ENCODE data around the gene RHBDF1. TPM values are rescaled to one million over a fixed set of nuclear protein-coding genes. Genes with fewer than 3 reads are reported as not detected.

Gene RHBDF1
- total and polyA plus RNA-seq, 2 of the 13 experiments (the other 11 are each of a cell fraction or from before 2014, with no cell fraction given), result 5.4 to 26.9 TPM

- TF ChIP-seq MTA1 (CRISPR knock-in tag; IDR thresholded peaks at IDR 0.05; ENCODE audit: borderline replicate concordance) (peak; percentile 16; the same call in 1 of the 2 replicates), RBFOX2 (IDR thresholded peaks at IDR 0.05; ENCODE audit: low read depth, low read length) (peak; percentile 43; the same call in 1 of the 2 replicates), ZNF777 (CRISPR knock-in tag; IDR thresholded peaks at IDR 0.05) (0 out of 2 replicates have a peak, but pooled peaks have one; percentile 2), MYPOP (CRISPR knock-in tag; IDR thresholded peaks at IDR 0.05) (0 out of 2 replicates have a peak, but pooled peaks have one; percentile 40), ELF1 (CRISPR knock-in tag; IDR thresholded peaks at IDR 0.05) (peak; percentile 18; the same call in 1 of the 2 replicates), AHDC1 (CRISPR knock-in tag; IDR thresholded peaks at IDR 0.05; ENCODE audit: borderline replicate concordance) (no peak), RXRA (CRISPR knock-in tag; IDR thresholded peaks at IDR 0.05) (peak; percentile 28; the same call in 1 of the 2 replicates), ZSCAN20 (CRISPR knock-in tag; IDR thresholded peaks at IDR 0.05; ENCODE audit: borderline replicate concordance) (no peak), TEAD3 (CRISPR knock-in tag; optimal IDR thresholded peaks at IDR 0.05; ENCODE audit: borderline replicate concordance) (peak; percentile 12), ELF3 (CRISPR knock-in tag; IDR thresholded peaks at IDR 0.05) (peak; percentile 32; the same call in 1 of the 2 replicates)
- TF ChIP-seq, protein P1, sequence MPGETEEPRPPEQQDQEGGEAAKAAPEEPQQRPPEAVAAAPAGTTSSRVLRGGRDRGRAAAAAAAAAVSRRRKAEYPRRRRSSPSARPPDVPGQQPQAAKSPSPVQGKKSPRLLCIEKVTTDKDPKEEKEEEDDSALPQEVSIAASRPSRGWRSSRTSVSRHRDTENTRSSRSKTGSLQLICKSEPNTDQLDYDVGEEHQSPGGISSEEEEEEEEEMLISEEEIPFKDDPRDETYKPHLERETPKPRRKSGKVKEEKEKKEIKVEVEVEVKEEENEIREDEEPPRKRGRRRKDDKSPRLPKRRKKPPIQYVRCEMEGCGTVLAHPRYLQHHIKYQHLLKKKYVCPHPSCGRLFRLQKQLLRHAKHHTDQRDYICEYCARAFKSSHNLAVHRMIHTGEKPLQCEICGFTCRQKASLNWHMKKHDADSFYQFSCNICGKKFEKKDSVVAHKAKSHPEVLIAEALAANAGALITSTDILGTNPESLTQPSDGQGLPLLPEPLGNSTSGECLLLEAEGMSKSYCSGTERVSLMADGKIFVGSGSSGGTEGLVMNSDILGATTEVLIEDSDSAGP (CRISPR knock-in tag; IDR thresholded peaks at IDR 0.05; ENCODE audit: borderline replicate concordance), result peak; percentile 39; the same call in 1 of the 2 replicates
- TF ChIP-seq, protein P2, sequence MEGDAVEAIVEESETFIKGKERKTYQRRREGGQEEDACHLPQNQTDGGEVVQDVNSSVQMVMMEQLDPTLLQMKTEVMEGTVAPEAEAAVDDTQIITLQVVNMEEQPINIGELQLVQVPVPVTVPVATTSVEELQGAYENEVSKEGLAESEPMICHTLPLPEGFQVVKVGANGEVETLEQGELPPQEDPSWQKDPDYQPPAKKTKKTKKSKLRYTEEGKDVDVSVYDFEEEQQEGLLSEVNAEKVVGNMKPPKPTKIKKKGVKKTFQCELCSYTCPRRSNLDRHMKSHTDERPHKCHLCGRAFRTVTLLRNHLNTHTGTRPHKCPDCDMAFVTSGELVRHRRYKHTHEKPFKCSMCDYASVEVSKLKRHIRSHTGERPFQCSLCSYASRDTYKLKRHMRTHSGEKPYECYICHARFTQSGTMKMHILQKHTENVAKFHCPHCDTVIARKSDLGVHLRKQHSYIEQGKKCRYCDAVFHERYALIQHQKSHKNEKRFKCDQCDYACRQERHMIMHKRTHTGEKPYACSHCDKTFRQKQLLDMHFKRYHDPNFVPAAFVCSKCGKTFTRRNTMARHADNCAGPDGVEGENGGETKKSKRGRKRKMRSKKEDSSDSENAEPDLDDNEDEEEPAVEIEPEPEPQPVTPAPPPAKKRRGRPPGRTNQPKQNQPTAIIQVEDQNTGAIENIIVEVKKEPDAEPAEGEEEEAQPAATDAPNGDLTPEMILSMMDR (CRISPR knock-in tag; IDR thresholded peaks at IDR 0.05), result 0 out of 2 replicates have a peak, but pooled peaks have one; percentile 3
- TF ChIP-seq, protein P3, sequence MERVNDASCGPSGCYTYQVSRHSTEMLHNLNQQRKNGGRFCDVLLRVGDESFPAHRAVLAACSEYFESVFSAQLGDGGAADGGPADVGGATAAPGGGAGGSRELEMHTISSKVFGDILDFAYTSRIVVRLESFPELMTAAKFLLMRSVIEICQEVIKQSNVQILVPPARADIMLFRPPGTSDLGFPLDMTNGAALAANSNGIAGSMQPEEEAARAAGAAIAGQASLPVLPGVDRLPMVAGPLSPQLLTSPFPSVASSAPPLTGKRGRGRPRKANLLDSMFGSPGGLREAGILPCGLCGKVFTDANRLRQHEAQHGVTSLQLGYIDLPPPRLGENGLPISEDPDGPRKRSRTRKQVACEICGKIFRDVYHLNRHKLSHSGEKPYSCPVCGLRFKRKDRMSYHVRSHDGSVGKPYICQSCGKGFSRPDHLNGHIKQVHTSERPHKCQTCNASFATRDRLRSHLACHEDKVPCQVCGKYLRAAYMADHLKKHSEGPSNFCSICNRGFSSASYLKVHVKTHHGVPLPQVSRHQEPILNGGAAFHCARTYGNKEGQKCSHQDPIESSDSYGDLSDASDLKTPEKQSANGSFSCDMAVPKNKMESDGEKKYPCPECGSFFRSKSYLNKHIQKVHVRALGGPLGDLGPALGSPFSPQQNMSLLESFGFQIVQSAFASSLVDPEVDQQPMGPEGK (CRISPR knock-in tag; IDR thresholded peaks at IDR 0.05), result peak; percentile 52; the same call in 1 of the 2 replicates
Measured at GRCh38 chr16:71540-72401, 660 bp downstream of the RHBDF1 start (continued).

Data from HepG2 (cell line).